ENCODE measurements around the gene P3H3. TPM values are rescaled to one million over a fixed set of nuclear protein-coding genes. Genes with fewer than 3 reads are reported as not detected.

Gene P3H3
- total RNA-seq, 4 donors from 2014 or later = 2.6 to 6.6 (median 4.4) TPM

DNA sequence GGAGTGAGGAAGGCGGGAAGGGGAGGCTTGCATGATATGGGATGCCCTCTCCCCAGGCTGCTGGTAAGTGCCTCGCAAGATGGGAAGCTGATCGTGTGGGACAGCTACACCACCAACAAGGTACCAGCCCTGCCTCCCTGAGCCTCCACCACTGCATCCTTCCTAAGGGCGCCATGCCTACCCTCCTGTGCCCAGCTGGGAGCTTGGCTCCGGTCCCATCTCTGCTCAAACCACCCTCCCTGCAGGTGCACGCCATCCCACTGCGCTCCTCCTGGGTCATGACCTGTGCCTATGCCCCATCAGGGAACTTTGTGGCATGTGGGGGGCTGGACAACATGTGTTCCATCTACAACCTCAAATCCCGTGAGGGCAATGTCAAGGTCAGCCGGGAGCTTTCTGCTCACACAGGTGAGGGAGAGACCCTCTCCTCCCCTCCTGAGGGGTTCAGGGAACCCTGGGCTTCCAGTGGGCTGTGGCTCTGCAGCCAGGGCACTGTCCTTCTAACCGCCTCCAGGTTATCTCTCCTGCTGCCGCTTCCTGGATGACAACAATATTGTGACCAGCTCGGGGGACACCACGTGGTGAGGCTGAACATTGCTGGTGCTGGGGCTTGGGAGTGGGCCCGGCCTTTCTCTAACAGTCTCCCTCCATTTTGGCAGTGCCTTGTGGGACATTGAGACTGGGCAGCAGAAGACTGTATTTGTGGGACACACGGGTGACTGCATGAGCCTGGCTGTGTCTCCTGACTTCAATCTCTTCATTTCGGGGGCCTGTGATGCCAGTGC is 15.1 kb downstream of the P3H3 start:
- intact Hi-C loops (cut with DNase I) = no loop called here
- Histone ChIP-seq H3K9me3 (no peaks in the 10 kb centered on the region), H3K4me3 (no peak overlapping the region), H3K27ac (no peak overlapping the region), H3K27me3 (no peaks in the 10 kb centered on the region), H3K4me1 (no peaks in the 10 kb centered on the region), H3K36me3 (peaks cover 0 to 47% (median 0%) of the 10 kb centered on the region in 3 donors)
- WGBS, 2 donors = 92 to 93% methylated on average over 7 to 9 of the region's 16 CpGs
- TF ChIP-seq POLR2A (IDR thresholded peaks at IDR 0.05) = no peak
- TF ChIP-seq, protein P1, sequence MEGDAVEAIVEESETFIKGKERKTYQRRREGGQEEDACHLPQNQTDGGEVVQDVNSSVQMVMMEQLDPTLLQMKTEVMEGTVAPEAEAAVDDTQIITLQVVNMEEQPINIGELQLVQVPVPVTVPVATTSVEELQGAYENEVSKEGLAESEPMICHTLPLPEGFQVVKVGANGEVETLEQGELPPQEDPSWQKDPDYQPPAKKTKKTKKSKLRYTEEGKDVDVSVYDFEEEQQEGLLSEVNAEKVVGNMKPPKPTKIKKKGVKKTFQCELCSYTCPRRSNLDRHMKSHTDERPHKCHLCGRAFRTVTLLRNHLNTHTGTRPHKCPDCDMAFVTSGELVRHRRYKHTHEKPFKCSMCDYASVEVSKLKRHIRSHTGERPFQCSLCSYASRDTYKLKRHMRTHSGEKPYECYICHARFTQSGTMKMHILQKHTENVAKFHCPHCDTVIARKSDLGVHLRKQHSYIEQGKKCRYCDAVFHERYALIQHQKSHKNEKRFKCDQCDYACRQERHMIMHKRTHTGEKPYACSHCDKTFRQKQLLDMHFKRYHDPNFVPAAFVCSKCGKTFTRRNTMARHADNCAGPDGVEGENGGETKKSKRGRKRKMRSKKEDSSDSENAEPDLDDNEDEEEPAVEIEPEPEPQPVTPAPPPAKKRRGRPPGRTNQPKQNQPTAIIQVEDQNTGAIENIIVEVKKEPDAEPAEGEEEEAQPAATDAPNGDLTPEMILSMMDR (IDR thresholded peaks at IDR 0.05) = no peak
- DNase-seq = no peak

- no peak overlapping the region for H3K27ac ChIP-seq
- no peak overlapping the region for H3K4me3 ChIP-seq
- intact Hi-C loops (cut with DNase I) = no loop called here
- no peak for DNase-seq
- H3K4me1 ChIP-seq = peaks cover 4% of the 10 kb centered on the region in 3 donors
- no peak for TF ChIP-seq POLR2A (IDR thresholded peaks at IDR 0.05)
- TF ChIP-seq, protein P1 (IDR thresholded peaks at IDR 0.05) = no peak
- H3K27me3 ChIP-seq = no peaks in the 10 kb centered on the region
- WGBS, 2 donors = 92 to 93% methylated on average over 4 to 15 of the region's 17 CpGs
- H3K9me3 ChIP-seq = no peaks in the 10 kb centered on the region
- H3K36me3 ChIP-seq = peaks cover 0 to 43% (median 0%) of the 10 kb centered on the region in 3 donors
These were observed 17.2 kb downstream of the P3H3 start for GRCh38 chr12:6845395-6845794.

DNA sequence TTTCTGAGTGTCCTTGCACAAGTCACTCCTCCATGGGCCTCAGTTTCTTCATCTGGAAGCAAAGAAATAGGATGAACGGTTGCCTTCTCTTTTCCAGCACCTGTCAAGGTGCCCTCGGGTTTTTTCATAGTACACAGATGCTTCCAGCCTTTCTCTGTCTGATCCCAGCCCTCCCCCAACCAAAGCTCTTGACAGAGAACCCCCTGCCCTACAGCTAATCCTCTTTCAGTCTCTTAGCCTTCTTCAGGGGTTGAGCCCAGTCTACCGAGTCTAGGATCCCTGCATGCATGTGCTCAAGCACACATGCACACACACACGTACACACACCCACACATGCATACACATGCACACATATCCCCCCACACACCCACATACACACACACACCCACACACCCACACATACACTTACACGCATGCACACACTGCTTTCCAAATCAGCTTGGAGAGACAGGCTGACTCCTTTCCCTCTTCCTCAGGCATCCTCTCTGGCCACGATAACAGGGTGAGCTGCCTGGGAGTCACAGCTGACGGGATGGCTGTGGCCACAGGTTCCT is 18.2 kb downstream of the P3H3 start:
- TF ChIP-seq POLR2A (IDR thresholded peaks at IDR 0.05) = no peak
- TF ChIP-seq, protein P1 (IDR thresholded peaks at IDR 0.05) = no peak
- H3K4me1 ChIP-seq = peaks cover 11 to 13% (median 11%) of the 10 kb centered on the region in 3 donors
- 84 to 85% methylated on average over 5 to 7 of the region's 7 CpGs for WGBS, 2 donors
- no peak for DNase-seq
- no peak overlapping the region for H3K4me3 ChIP-seq
- peaks cover 0 to 43% (median 0%) of the 10 kb centered on the region in 3 donors for H3K36me3 ChIP-seq
- intact Hi-C loops (cut with DNase I) = no loop called here
- no peaks in the 10 kb centered on the region for H3K27me3 ChIP-seq
- no peaks in the 10 kb centered on the region for H3K9me3 ChIP-seq
- no peak overlapping the region for H3K27ac ChIP-seq

DNA sequence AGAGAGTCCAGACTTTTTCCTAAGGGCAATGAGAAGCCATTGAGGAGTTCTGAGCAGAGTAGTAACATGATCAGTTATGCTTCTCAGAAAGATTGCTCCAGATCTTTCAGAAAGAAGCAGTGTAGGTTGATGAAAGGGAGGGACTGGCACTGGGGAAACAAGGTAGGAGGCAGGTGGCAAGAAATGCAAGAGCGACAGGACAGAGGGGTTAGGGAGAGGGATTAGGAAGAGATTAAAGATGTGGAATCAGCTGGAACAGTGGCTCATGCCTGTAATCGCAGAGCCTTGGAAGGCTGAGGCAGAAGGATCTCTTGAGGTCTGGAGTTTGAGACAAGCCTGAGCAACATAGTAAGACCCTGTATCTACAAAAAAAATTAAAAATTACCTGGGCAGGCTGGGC is 19.5 kb downstream of the P3H3 start:
- Histone ChIP-seq H3K4me1 (peaks cover 11 to 14% (median 11%) of the 10 kb centered on the region in 3 donors), H3K36me3 (peaks cover 0 to 43% (median 0%) of the 10 kb centered on the region in 3 donors), H3K9me3 (no peaks in the 10 kb centered on the region), H3K27ac (no peak overlapping the region), H3K4me3 (no peak overlapping the region), H3K27me3 (no peaks in the 10 kb centered on the region)
- intact Hi-C loops (cut with DNase I) = no loop called here
- TF ChIP-seq, protein P1 (IDR thresholded peaks at IDR 0.05) = no peak
- TF ChIP-seq POLR2A (IDR thresholded peaks at IDR 0.05) = no peak
- no peak for DNase-seq
- 87 to 90% methylated on average over 2 of the region's 2 CpGs for WGBS, 2 donors

GRCh38 chr12:6849427-6849826 is 21.2 kb downstream of the P3H3 start:
- no peak for TF ChIP-seq POLR2A (IDR thresholded peaks at IDR 0.05)
- TF ChIP-seq, protein P1 (IDR thresholded peaks at IDR 0.05) = no peak
- DNase-seq = no peak
- intact Hi-C loops (cut with DNase I) = no loop called here
- Histone ChIP-seq H3K4me3 (no peak overlapping the region), H3K9me3 (no peaks in the 10 kb centered on the region), H3K4me1 (peaks cover 11 to 29% (median 24%) of the 10 kb centered on the region in 3 donors), H3K27me3 (no peaks in the 10 kb centered on the region), H3K36me3 (peaks cover 0 to 43% (median 0%) of the 10 kb centered on the region in 3 donors), H3K27ac (no peak overlapping the region)
- WGBS, 2 donors = 92 to 100% methylated on average over 1 to 2 of the region's 2 CpGs

All from esophagus squamous epithelium (tissue), 5 donors.